Measurements from ENCODE around the gene NEDD9.

NEDD9 gene

DNA sequence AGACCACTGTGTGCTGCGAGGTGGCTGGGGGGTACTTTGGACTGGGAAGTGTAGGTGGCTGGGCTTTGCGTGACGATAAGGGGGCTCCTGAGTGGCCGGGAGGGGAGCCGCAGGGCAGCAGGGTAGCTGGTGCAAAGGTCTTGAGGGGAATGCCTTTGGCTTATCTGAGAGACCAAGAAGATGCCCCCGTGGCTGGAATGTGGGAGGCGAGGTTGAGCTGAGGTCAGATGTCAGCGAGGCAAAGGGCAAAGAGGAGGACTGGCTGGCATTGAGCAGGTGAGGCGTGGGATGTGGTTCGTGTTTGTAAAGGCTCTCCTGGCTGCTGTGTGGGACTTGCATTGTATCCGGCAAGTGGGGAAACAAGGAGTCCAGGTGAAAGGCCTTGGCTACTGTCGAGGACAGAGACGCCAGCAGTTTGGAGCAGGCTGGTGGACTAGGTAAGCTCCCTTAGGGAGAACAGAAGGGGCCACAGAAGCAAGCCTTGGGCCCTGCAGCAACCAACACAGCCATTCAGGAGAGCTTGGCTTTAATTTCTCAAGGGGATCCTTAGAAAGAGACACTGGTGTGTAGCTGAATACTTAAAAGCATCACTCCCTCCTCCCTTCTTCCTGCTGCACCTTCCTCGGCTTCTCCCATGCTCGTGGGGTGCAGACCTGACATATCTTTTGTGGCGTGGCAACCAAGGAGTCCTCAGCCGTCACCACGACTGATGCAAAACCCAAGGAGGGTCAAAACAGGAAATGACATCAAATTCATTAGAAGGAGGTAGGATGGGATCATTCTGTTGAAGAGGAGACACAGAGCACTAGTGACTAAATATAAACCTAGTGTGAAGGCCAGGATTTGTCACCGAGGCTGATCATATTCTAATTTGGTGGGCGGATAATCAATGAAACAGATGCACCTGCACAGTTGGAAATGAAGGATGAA is 67.5 kb downstream of the NEDD9 start:
- Histone ChIP-seq H3K27ac (no peak overlapping the region), H3K4me3 (no peak overlapping the region)

- H3K27ac ChIP-seq: no peak overlapping the region
- H3K4me3 ChIP-seq: no peak overlapping the region
Observed at GRCh38 chr6:11163932-11164331, 68.5 kb downstream of the NEDD9 start.

DNA sequence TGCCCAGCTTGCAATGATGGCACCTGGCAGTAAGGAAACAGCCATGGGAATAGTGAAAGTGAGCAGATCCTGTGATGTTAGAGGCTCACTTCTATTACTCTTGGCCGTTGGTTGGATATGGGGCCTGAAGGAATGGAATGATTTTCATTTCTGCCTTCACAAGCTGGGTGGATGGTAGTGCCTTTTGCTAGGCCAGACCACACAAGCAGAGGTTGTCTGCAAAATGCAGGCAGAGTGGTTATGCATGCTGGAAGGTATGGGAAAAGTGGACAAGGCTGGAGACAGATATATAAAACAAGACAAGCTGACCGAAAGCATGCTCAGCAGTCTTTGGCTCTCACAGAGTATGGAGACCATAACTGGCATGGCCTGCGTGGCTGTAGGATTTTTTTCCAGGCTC is 70.2 kb downstream of the NEDD9 start:
- H3K27ac ChIP-seq: no peak overlapping the region
- no peak overlapping the region for H3K4me3 ChIP-seq

DNA sequence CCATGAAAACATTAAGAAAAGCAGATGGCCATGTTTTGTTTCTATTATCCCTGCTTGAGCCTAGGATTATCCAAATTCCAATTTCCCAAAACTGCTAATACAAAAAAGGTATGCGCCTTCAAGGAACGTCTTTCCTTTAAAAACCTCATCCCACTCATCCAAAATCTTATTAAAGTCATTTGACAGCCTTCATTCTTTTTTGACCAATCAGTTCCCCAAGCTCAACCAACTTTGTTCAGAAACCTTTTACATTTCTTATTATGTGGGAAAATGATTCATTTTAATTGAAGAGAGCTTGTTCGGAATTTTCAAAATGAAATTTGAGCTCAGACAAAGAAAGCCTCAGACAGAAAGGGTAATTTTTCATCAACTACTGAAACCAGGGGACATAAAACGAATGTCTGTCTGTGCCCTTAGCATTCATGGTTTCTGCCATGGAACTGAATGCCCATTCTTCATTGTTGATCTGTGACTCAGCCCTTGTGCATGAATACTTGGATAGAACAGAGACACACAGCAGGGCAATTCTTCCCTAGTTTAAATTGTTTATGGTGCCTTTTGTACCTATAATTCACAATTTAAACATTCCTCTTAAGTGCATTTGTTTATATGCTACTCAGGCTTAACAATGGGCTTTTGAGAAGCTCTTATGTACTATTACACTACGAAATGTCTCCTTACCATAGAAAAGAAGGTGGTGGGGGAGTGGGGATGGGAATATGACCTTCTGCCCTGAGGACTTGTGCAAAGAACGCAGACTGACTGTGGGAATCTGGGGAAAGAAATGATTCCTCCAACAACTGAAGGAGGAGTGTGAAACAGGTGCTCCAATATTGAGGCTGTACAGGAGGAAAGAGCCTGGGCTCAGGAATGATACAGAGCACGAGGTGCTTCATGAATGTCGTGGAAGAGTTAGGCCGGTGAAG is 71.2 kb downstream of the NEDD9 start:
- Histone ChIP-seq H3K4me3 (no peak overlapping the region), H3K27ac (no peak overlapping the region)

- Histone ChIP-seq H3K4me3 (no peak overlapping the region), H3K27ac (no peak overlapping the region)
Observed at GRCh38 chr6:11160199-11160598, 72.3 kb downstream of the NEDD9 start.

DNA sequence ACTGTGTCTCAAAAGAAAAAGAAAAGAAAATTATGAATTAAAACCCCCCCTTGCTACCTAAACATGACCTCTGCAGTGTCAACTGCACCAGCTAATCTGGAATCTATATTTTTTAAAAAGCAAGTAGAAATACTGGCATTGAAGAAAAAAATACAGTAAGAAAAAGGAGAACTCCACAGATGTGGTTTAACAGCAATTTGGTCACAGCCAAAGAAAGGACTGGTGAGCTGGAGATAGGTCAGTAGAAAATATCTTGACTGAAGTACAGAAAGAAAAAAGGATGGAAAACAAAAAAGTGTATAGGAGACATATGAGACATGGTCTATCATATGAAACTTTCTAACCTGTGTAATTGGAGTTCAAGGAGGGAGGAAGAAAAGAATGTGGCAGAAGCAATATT is 76.9 kb downstream of the NEDD9 start:
- no peak overlapping the region for H3K27ac ChIP-seq
- H3K4me3 ChIP-seq: no peak overlapping the region

- H3K4me3 ChIP-seq: no peak overlapping the region
Observed at GRCh38 chr6:11153447-11153846, 79.0 kb downstream of the NEDD9 start.

DNA sequence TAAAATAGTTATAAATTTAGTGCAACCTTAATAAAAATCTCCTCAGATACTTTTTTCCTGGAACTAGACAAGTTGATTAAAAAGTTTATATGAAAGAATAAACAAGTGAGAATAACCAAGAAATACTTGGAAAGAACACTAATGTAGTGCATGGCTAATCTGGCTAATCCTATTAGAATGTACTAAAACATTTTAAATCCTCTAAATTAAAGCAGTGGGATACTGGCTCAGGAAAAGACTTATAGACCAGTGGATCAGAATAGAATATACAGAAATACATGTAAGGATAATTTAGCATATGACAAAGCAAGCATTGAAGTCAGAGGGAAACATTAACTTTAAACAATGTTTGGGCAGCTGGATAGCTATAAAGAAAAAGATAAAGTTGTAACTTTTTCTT is 79.9 kb downstream of the NEDD9 start:
- Histone ChIP-seq H3K27ac (no peak overlapping the region), H3K4me3 (no peak overlapping the region)

More at GRCh38 chr6:11153447-11153846, 79.0 kb downstream of the NEDD9 start:
- H3K27ac ChIP-seq: no peak overlapping the region

DNA sequence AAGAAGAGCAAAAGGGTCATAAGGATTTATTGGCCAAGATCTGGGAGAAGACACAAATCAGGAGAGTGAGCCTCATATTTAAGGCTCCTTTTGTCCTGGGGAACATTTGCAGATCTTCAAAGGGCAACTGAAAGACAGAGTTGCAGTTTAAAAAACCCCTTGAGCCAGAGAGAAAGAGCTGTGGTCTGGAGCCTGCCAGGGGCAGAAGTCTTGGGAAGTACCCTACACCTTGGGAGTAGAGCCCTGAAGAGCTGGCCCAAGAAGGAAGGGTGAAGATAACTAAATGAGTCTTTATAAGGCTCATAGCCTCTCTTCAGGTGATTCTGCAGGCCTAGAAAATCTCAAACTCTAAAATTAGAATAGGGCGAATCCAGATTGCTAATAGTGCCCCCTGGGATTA is 81.0 kb downstream of the NEDD9 start:
- H3K27ac ChIP-seq: no peak overlapping the region
- no peak overlapping the region for H3K4me3 ChIP-seq

DNA sequence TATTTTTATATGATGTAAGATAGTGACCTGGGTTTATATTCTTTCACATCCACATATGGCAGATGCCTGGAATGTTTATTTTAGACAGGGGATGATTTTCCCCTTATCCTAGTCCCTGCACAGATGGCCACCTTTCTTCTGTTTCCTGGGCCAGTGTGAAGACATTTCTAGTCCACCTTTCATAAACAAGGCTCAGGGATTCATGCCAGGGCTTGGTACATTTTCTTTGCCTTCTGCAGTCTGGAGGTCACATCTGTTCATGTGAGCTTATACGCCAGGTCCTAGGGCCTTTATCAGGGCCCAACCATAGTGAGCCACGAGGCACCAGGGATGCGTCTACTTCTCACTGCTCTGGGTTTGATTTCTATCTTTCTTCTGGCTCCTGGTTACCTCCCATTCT is 82.9 kb downstream of the NEDD9 start:
- Histone ChIP-seq H3K27ac (no peak overlapping the region), H3K4me3 (no peak overlapping the region)

GRCh38 chr6:11146117-11146826 is 86.2 kb downstream of the NEDD9 start:
- Histone ChIP-seq H3K4me3 (no peak overlapping the region), H3K27ac (no peak overlapping the region)

GRCh38 chr6:11144393-11144851 is 88.0 kb downstream of the NEDD9 start:
- H3K27ac ChIP-seq: peak overlapping the region in 1 of 21 experiments; percentile 7
- H3K4me3 ChIP-seq: no peak overlapping the region

DNA sequence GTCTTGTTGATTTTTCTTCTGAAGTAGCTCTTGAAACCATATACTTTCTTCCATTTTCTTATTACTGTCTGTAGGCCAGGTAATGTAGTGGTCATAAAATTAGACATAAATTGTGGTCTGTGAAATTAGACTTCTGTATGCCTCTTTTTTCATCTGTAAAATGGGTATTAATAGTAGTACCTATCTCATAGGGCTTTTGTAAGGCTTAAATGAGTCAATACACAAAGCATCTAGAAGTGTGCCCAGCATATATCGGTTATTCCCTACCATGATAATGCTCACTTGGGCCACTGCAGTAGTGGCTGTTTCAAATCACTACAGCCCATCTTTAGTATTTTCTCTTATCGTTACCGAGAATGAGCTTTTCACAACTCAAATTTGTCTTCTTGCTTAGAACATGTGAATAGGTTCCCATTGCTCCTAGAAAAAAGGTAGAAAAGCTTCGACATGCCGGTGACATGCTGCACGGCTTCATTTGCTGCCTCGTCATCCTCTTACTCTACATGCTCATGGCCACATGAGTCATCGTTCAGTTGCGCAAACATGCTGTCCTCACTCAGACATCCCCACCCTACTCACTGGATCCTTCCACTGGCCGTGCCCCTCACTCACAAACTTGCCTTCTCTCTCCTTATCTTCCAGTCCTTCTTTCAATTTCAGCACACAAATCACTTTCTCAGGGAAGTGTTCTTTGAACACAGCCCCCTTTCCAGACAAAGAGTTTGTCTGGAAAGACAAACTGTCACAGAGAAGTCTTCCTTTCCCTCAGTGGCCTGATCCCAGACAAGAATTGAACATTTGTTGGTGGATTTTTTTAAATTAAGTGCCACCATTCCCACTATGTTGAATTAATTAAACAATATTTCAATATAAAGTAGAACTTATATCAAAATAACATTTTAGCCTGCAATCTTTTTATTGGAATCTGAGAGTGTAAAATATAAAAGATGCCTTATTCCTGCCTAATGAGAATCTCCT is 88.8 kb downstream of the NEDD9 start:
- Histone ChIP-seq H3K4me3 (no peak overlapping the region), H3K27ac (peak overlapping the region in 14 of 21 experiments; percentile 1 to 80 (median 48))

- Histone ChIP-seq H3K4me3 (no peak overlapping the region), H3K27ac (peak overlapping the region in 1 of 21 experiments; percentile 65)
Observed at GRCh38 chr6:11142296-11143027, 90.0 kb downstream of the NEDD9 start.

DNA sequence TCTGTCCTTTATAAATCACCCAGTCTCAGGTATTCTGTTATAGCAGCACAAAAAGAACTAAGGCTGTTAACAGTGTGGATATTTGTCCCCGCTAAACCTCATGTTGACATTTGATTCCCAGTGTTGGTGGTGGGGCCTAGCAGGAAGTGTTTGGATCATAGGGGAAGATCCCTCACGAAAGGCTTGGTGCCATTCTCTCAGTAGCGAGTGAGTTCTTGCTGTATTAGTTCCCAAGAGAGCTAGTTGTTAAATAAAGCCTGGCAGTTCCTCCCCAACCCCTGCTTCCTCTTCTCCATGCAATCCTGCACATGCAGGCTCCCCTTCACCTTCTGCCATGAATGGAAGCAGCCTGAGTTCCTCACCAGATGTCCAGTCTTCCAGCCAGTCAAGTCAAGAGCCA is 91.2 kb downstream of the NEDD9 start:
- Histone ChIP-seq H3K4me3 (no peak overlapping the region), H3K27ac (no peak overlapping the region)

- Histone ChIP-seq H3K27ac (peak overlapping the region in 2 of 21 experiments; percentile 31 to 78), H3K4me3 (no peak overlapping the region)
Observed at GRCh38 chr6:11140056-11140455, 92.4 kb downstream of the NEDD9 start.

DNA sequence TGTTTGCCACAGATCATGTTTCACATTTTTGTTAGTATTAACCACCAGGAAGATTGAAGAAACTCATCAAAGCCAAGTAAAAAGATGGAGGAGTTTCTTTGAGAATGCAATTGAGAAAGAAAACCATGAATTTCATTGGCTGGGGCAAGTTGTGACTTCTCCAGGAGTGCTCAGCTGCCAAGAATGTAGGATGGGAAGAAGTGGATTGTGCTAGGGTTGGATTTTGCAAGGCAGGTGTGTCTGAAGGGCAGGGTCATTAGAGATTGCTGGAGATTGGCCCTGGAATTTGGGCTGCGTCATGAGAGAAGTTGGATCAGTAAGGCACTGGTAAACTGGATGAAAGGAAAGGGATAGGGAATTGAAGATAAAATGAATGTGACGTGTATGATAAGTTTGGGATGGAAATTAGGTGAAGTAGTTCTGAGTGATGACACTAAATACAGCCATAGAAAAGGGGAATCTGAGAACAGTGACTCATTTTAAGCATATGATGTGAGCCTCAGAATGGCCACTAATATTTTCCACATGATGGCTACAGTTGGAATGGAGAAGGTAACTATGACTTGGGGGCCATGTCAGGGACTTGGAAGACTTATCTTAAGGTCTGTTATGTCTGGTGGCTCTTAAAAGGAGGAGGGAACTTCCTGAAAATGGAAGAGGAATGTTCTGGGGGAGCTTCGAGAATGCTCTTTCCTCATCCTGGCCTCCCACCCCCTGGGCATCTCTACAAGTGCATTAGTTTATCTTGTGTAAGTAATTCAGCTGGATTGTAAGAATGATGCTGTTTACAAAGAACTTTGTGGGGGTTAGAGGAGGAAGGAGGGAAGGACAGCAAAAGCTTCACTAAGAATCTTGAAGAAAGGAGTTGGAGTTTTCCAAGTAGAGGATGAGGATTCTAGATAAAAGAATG is 93.2 kb downstream of the NEDD9 start:
- no peak overlapping the region for H3K4me3 ChIP-seq
- H3K27ac ChIP-seq: peak overlapping the region in 8 of 21 experiments; percentile 31 to 78 (median 50)
